Body of pancreas (tissue), 4 donors: Measurements from ENCODE around the gene HOXA10. TPM values are rescaled to one million over a fixed set of nuclear protein-coding genes. Genes with fewer than 3 reads are reported as not detected.
A peak's percentile ranks its signal among the peaks of the same experiment; 100 is the strongest.

Experiments used
- ATAC-seq: fragments of 150-250 bp; one replicate; pipeline ENCODE4 v1.9.1; 2016
- DNase-seq, 4 donors: peaks; one replicate each; pipeline ENCODE4 v3.0.0-alpha.2; 2019
- H3K27ac ChIP-seq, 4 donors: fragments of 200-600 bp; sonication (generic); 1 replicate in 3 of 4; 2 replicates in 1 of 4; pipeline versions ENCODE4 v1.5.1 to v1.6.1; 2016 to 2019; ENCODE audit warnings: mild to moderate bottlenecking in 1 of 4, mixed read lengths in 1 of 4, moderate library complexity in 1 of 4
- H3K27me3 ChIP-seq, 2 donors: fragments of 200-600 bp; sonication (generic); one replicate each; pipeline ENCODE4 v1.6.0; 2016; ENCODE audit warnings: mild to moderate bottlenecking in 1 of 2
- H3K36me3 ChIP-seq, 2 donors: fragments of 200-600 bp; sonication (generic); replicated peaks in 1 of 2; 2 replicates each; pipeline ENCODE4 v1.5.1; 2016; ENCODE audit warnings: low read depth in 2 of 2; ENCODE audit not compliant: insufficient read depth in 1 of 2
- H3K4me1 ChIP-seq: fragments of 200-600 bp; sonication (generic); one replicate; pipeline ENCODE4 v1.6.0; 2016
- H3K4me3 ChIP-seq, 2 donors: fragments of 200-600 bp; sonication (generic); 1 replicate in 1 of 2; 2 replicates in 1 of 2; pipeline ENCODE4 v1.5.1; 2016 to 2019
- H3K9me3 ChIP-seq, 3 donors: fragments of 200-600 bp; sonication (generic); 1 replicate in 2 of 3; 2 replicates in 1 of 3; pipeline ENCODE4 v1.5.1; 2016
- CTCF ChIP-seq, 7 experiments: fragments of 450-650 bp in 4 of 7; fragments of 200-600 bp in 3 of 7; sonication (generic) in 3 of 7; IDR thresholded peaks; one replicate each; pipeline ENCODE4 v1.5.1; 2016 to 2019; ENCODE audit warnings: antibody characterized with exemption in 7 of 7
- POLR2A ChIP-seq, 3 donors: fragments of 450-650 bp; IDR thresholded peaks; one replicate each; pipeline ENCODE4 v1.6.1; 2016; ENCODE audit warnings: antibody characterized with exemption in 3 of 3, mild to moderate bottlenecking in 2 of 3
- WGBS, 2 donors: methylation state at CpG; one replicate each; pipeline ENCODE4 v1.1.5; 2017; 5-methylcytosine and 5-hydroxymethylcytosine counted together
- intact Hi-C: fragments of 100-400 bp; cut with DNase I; formaldehyde crosslinking; loops from one replicate; pipeline ENCODE4 v1.15.1; 2023
- total RNA-seq, 2 donors: library from RNA; depleted of rRNA; stranded (reverse); fragments of >200 nt; gene quantifications; one replicate each; pipeline ENCODE4 v1.1.0, GENCODE V29; 2016

The HOXA10 gene
- total RNA-seq, 2 donors from 2014 or later: 0.52 TPM; not detected in 1

- ATAC-seq: no peak
- WGBS, 2 donors: 63 to 65% methylated on average over 6 of the region's 6 CpGs
- no peak overlapping the region for H3K27ac ChIP-seq
- no peak for TF ChIP-seq POLR2A (IDR thresholded peaks at IDR 0.05)
- no peak for TF ChIP-seq CTCF (IDR thresholded peaks at IDR 0.05)
- H3K27me3 ChIP-seq: peaks cover 4 to 81% of the 10 kb centered on the region in 2 donors
- H3K36me3 ChIP-seq: no peaks in the 10 kb centered on the region
- H3K4me1 ChIP-seq: peaks cover 30% of the 10 kb centered on the region
- no peaks in the 10 kb centered on the region for H3K9me3 ChIP-seq
- intact Hi-C loops: no loop called here
- DNase-seq: no peak
- no peak overlapping the region for H3K4me3 ChIP-seq
Observed at GRCh38 chr7:27178366-27178765, 4.2 kb upstream of the HOXA10 start.

DNA sequence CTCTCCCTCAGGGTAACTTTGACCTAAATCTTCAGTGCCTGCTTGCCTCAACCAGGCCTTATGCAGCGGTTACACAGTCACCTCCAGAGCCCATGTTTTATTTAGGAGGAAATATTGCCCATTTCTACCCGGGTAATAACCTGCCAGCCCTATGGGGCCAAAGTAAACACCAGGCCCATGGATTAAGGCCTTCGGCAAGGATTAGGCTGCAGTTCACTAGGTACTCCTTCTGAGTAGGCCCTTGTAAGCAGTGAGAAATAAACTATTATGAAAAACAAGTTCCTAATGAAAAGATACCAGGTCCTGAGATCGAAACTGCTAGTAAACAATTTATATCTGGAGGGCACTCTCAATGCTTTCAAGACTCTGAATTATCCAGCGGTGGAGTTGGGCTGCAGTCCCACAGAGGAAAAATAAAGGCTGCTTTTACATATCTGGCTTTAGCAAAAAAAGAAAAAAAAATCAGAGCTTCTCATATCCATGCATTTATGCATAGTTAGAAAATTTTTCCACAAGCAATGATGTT is 3.7 kb upstream of the HOXA10 start:
- peaks cover 30% of the 10 kb centered on the region for H3K4me1 ChIP-seq
- H3K4me3 ChIP-seq: no peak overlapping the region
- intact Hi-C loops: no loop called here

GRCh38 chr7:27176962-27177794 is 3.1 kb upstream of the HOXA10 start:
- intact Hi-C loops: no loop called here
- no peak overlapping the region for H3K4me3 ChIP-seq
- H3K27me3 ChIP-seq: peaks cover 5 to 81% of the 10 kb centered on the region in 2 donors
- TF ChIP-seq POLR2A (IDR thresholded peaks at IDR 0.05): no peak
- no peak for TF ChIP-seq CTCF (IDR thresholded peaks at IDR 0.05)
- H3K27ac ChIP-seq: no peak overlapping the region
- no peak for ATAC-seq
- 47 to 71% methylated on average over 19 to 22 of the region's 22 CpGs for WGBS, 2 donors
- DNase-seq: peak in 2 of 4 donors; percentile 6 to 8
- H3K4me1 ChIP-seq: peaks cover 35% of the 10 kb centered on the region
- no peaks in the 10 kb centered on the region for H3K9me3 ChIP-seq
- no peaks in the 10 kb centered on the region for H3K36me3 ChIP-seq

More for the DNA sequence above, 3.7 kb upstream of the HOXA10 start:
- H3K36me3 ChIP-seq: no peaks in the 10 kb centered on the region
- no peak for DNase-seq
- peaks cover 5 to 81% of the 10 kb centered on the region in 2 donors for H3K27me3 ChIP-seq
- no peak overlapping the region for H3K27ac ChIP-seq
- TF ChIP-seq CTCF (IDR thresholded peaks at IDR 0.05): no peak
- H3K9me3 ChIP-seq: no peaks in the 10 kb centered on the region
- 68 to 74% methylated on average over 5 of the region's 5 CpGs for WGBS, 2 donors
- ATAC-seq: no peak

- TF ChIP-seq CTCF (IDR thresholded peaks at IDR 0.05): no peak
- TF ChIP-seq POLR2A (IDR thresholded peaks at IDR 0.05): no peak
- H3K36me3 ChIP-seq: no peaks in the 10 kb centered on the region
- H3K4me1 ChIP-seq: peaks cover 35% of the 10 kb centered on the region
- intact Hi-C loops: no loop called here
- no peak for ATAC-seq
- no peak overlapping the region for H3K27ac ChIP-seq
- H3K4me3 ChIP-seq: no peak overlapping the region
- WGBS, 2 donors: 49 to 65% methylated on average over 2 to 3 of the region's 3 CpGs
- no peak for DNase-seq
- peaks cover 5 to 83% of the 10 kb centered on the region in 2 donors for H3K27me3 ChIP-seq
- H3K9me3 ChIP-seq: no peaks in the 10 kb centered on the region
Observed at GRCh38 chr7:27176524-27176845, 2.4 kb upstream of the HOXA10 start.
